ENCODE data around the gene USP12.

DNA sequence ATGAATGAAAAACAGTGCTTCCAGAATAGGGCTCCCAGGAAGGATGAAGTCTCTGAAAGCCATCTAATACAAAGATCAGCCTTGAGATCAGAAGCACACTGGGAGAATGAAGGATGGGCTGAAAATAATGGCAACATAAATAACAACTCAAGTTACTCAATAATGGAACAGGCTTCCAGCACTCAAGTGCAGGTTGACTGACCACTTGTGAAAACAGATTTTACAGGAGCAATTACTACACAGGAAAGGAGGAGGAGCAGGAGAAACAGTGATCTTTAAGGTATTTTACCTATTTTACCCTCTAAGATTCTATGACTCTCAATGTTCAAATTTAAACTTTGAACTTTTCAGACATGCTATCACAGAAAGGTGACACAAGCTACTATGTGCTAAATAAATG, 106.0 kb downstream of the USP12 start:
- TF ChIP-seq, protein P1, sequence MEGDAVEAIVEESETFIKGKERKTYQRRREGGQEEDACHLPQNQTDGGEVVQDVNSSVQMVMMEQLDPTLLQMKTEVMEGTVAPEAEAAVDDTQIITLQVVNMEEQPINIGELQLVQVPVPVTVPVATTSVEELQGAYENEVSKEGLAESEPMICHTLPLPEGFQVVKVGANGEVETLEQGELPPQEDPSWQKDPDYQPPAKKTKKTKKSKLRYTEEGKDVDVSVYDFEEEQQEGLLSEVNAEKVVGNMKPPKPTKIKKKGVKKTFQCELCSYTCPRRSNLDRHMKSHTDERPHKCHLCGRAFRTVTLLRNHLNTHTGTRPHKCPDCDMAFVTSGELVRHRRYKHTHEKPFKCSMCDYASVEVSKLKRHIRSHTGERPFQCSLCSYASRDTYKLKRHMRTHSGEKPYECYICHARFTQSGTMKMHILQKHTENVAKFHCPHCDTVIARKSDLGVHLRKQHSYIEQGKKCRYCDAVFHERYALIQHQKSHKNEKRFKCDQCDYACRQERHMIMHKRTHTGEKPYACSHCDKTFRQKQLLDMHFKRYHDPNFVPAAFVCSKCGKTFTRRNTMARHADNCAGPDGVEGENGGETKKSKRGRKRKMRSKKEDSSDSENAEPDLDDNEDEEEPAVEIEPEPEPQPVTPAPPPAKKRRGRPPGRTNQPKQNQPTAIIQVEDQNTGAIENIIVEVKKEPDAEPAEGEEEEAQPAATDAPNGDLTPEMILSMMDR (IDR thresholded peaks at IDR 0.05): no peak
- TF ChIP-seq POLR2A (IDR thresholded peaks at IDR 0.05): no peak

Measured in ovary (tissue), 3 donors.